GM12891 (cell line): ENCODE measurements around the gene SEMA4C.

ENCODE experiments used
- DNase-seq: peaks from one replicate; pipeline ENCODE4 v3.0.0; 2011; ENCODE audit warnings: low spot score; ENCODE audit not compliant: insufficient read length
- FAIRE-seq: peaks from 2 replicates; lab custom pipeline; 2011; peaks lifted over from hg19 to GRCh38; lab: Jason Lieb, UNC
- PAX5 ChIP-seq: IDR thresholded peaks from 2 replicates; pipeline ENCODE4 v1.6.1; 2011; ENCODE audit warnings: low read length, moderate library complexity, mild to moderate bottlenecking; ENCODE audit not compliant: insufficient read depth, severe bottlenecking
- POLR2A ChIP-seq: IDR thresholded peaks from 2 replicates; pipeline ENCODE4 v1.6.1; 2011; ENCODE audit warnings: low read depth, low read length, control low read depth
- POLR2AphosphoS5 ChIP-seq: IDR thresholded peaks from 2 replicates; pipeline ENCODE4 v1.6.1; 2011; ENCODE audit warnings: low read depth, low read length, control low read depth
- POU2F2 ChIP-seq: IDR thresholded peaks from 2 replicates; pipeline ENCODE4 v1.6.1; 2011; ENCODE audit warnings: low read depth, mild to moderate bottlenecking, control low read depth, low read length, moderate library complexity
- SPI1 ChIP-seq: IDR thresholded peaks from 2 replicates; pipeline ENCODE4 v1.6.1; 2011; ENCODE audit warnings: low read depth, low read length, control low read depth
- TAF1 ChIP-seq: IDR thresholded peaks from 2 replicates; pipeline ENCODE4 v1.6.1; 2011; ENCODE audit warnings: low read depth, low read length, control low read depth

The SEMA4C gene

GRCh38 chr2:96825057-96825456 is 44.8 kb downstream of the SEMA4C start:
- DNase-seq = no peak
- TF ChIP-seq POU2F2 (no peak), SPI1 (no peak), POLR2AphosphoS5 (no peak)
- FAIRE-seq = no peak

- no peak for FAIRE-seq
- TF ChIP-seq PAX5 (no peak), POLR2A (no peak), SPI1 (no peak), POLR2AphosphoS5 (no peak), POU2F2 (no peak), TAF1 (no peak)
- DNase-seq = no peak
Observed at GRCh38 chr2:96824079-96824870, 45.6 kb downstream of the SEMA4C start.

- no peak for TF ChIP-seq TAF1
- no peak for FAIRE-seq
- no peak for DNase-seq
Observed at GRCh38 chr2:96823198-96823597, 46.7 kb downstream of the SEMA4C start.

GRCh38 chr2:96822786-96823185 is 47.1 kb downstream of the SEMA4C start:
- DNase-seq (no peak), FAIRE-seq (no peak)
- TF ChIP-seq SPI1 = no peak
- no peak for TF ChIP-seq POU2F2
- no peak for TF ChIP-seq POLR2AphosphoS5
- no peak for TF ChIP-seq PAX5
- no peak for TF ChIP-seq POLR2A
- no peak for TF ChIP-seq TAF1

- DNase-seq (no peak), FAIRE-seq (no peak)
- TF ChIP-seq TAF1 (no peak), SPI1 (no peak), POLR2AphosphoS5 (no peak), POU2F2 (no peak), POLR2A (no peak), PAX5 (no peak)
Observed at GRCh38 chr2:96821113-96821675, 48.7 kb downstream of the SEMA4C start.

GRCh38 chr2:96819876-96820511 is 49.9 kb downstream of the SEMA4C start:
- FAIRE-seq (no peak), DNase-seq (no peak)
- TF ChIP-seq POLR2A (no peak), TAF1 (no peak), PAX5 (no peak), SPI1 (no peak), POU2F2 (no peak), POLR2AphosphoS5 (no peak)

GRCh38 chr2:96819128-96819875 is 50.6 kb downstream of the SEMA4C start:
- TF ChIP-seq POLR2A (no peak), SPI1 (no peak), TAF1 (no peak), PAX5 (no peak), POLR2AphosphoS5 (no peak), POU2F2 (no peak)
- no peak for DNase-seq
- no peak for FAIRE-seq

GRCh38 chr2:96817882-96818281 is 52.0 kb downstream of the SEMA4C start:
- no peak for TF ChIP-seq POLR2A
- TF ChIP-seq POU2F2 = no peak
- no peak for TF ChIP-seq POLR2AphosphoS5
- TF ChIP-seq PAX5 = no peak
- TF ChIP-seq TAF1 = no peak
- TF ChIP-seq SPI1 = no peak
- FAIRE-seq (no peak), DNase-seq (no peak)
